IMR-90 (cell line): ENCODE data around the gene PRLR. TPM values are rescaled to one million over a fixed set of nuclear protein-coding genes. Genes with fewer than 3 reads are reported as not detected.

Source experiments
- ATAC-seq: fragments of 200-7000 bp; cut with Tn5 transposase; 2 replicates; pipeline ENCODE4 v1.9.1; 2020; ENCODE audit warnings: low read depth, mild to moderate bottlenecking, moderate library complexity
- BruUV-seq: library from RNA; stranded (reverse); fragments of 400-500 nt; replicated peaks from 2 replicates; lab custom pipeline; 2021; lab: Mats Ljungman, UMichigan
- CTCF ChIA-PET: fragments of 300-600 bp; formaldehyde crosslinking; extraction: SDS; loops from one replicate; lab custom pipeline; 2021; ENCODE audit warnings: antibody characterized with exemption; lab: Yijun Ruan, JAX
- POLR2A ChIA-PET: fragments of 300-600 bp; sonication (Branson Sonifier 250); formaldehyde crosslinking; loops from one replicate; lab custom pipeline; 2022; ENCODE audit warnings: antibody characterized with exemption; ENCODE audit not compliant: unreplicated experiment; lab: Charles Lee
- DNase-seq: peaks from one replicate; pipeline ENCODE4 v3.0.0; 2013
- H2AFZ ChIP-seq: replicated peaks from 2 replicates; pipeline ENCODE3; 2013; ENCODE audit warnings: low read length, mild to moderate bottlenecking; ENCODE audit not compliant: poor library complexity
- H2AK5ac ChIP-seq: 2 replicates; pipeline ENCODE4 v1.6.1; 2013; ENCODE audit warnings: low read depth, low read length, inconsistent platforms
- H2AK9ac ChIP-seq: replicated peaks from 2 replicates; pipeline ENCODE3; 2013; ENCODE audit warnings: mild to moderate bottlenecking, low read depth, low read length, moderate library complexity; ENCODE audit not compliant: poor library complexity
- H2BK120ac ChIP-seq: 2 replicates; pipeline ENCODE4 v1.6.1; 2013; ENCODE audit warnings: low read depth, low read length, inconsistent platforms
- H2BK15ac ChIP-seq: 3 replicates; pipeline ENCODE4 v1.6.1; 2013; ENCODE audit warnings: low read depth, low read length, inconsistent platforms
- H2BK20ac ChIP-seq: 2 replicates; pipeline ENCODE4 v1.6.1; 2013; ENCODE audit warnings: low read depth, mild to moderate bottlenecking, inconsistent platforms, low read length, moderate library complexity
- H2BK5ac ChIP-seq: 2 replicates; pipeline ENCODE4 v1.6.1; 2013; ENCODE audit warnings: mild to moderate bottlenecking, low read depth, low read length, inconsistent platforms; ENCODE audit not compliant: poor library complexity, severe bottlenecking
- H3K14ac ChIP-seq: replicated peaks from 2 replicates; pipeline ENCODE4 v1.6.1; 2013; ENCODE audit warnings: low read depth, low read length, inconsistent platforms
- H3K18ac ChIP-seq: 2 replicates; pipeline ENCODE4 v1.6.1; 2013; ENCODE audit warnings: low read depth, low read length, control low read depth
- H3K23ac ChIP-seq: 2 replicates; pipeline ENCODE4 v1.6.1; 2013; ENCODE audit warnings: low read depth, low read length, inconsistent platforms
- H3K27ac ChIP-seq: 2 replicates; pipeline ENCODE4 v1.5.1; 2013; ENCODE audit warnings: mild to moderate bottlenecking, control low read depth, low read length; ENCODE audit not compliant: insufficient read depth
- H3K27me3 ChIP-seq: 2 replicates; pipeline ENCODE4 v1.6.1; 2013; ENCODE audit warnings: low read length; ENCODE audit not compliant: control insufficient read depth, insufficient read depth
- H3K36me3 ChIP-seq: 2 replicates; pipeline ENCODE4 v1.6.1; 2013; ENCODE audit warnings: low read length, mixed read lengths; ENCODE audit not compliant: control insufficient read depth, insufficient read depth
- H3K4ac ChIP-seq: 2 replicates; pipeline ENCODE4 v1.6.1; 2013; ENCODE audit warnings: low read depth, low read length, inconsistent platforms
- H3K4me1 ChIP-seq: 2 replicates; pipeline ENCODE4 v1.6.1; 2013; ENCODE audit warnings: low read length, mixed read lengths; ENCODE audit not compliant: control insufficient read depth, insufficient read depth
- H3K4me2 ChIP-seq: 2 replicates; pipeline ENCODE4 v1.6.1; 2013; ENCODE audit warnings: low read depth, mild to moderate bottlenecking, control low read depth, low read length, moderate library complexity
- H3K4me3 ChIP-seq: 2 replicates; pipeline ENCODE4 v1.5.1; 2013; ENCODE audit warnings: low read depth, mild to moderate bottlenecking, control low read depth, low read length, moderate library complexity; ENCODE audit not compliant: insufficient read depth
- H3K56ac ChIP-seq: 2 replicates; pipeline ENCODE4 v1.6.1; 2013; ENCODE audit warnings: low read length, inconsistent platforms; ENCODE audit not compliant: insufficient read depth; ENCODE audit errors: extremely low read depth
- H3K79me1 ChIP-seq, 2 experiments: 2 replicates each; pipeline ENCODE4 v1.6.1; 2013; ENCODE audit warnings: low read length in 2 of 2, inconsistent platforms in 1 of 2, low read depth in 1 of 2
- H3K9ac ChIP-seq: 2 replicates; pipeline ENCODE4 v1.6.1; 2013; ENCODE audit warnings: low read depth, low read length, control low read depth
- H3K9me1 ChIP-seq: 2 replicates; pipeline ENCODE4 v1.6.1; 2013; ENCODE audit warnings: low read length, inconsistent platforms; ENCODE audit not compliant: insufficient read depth
- H3K9me3 ChIP-seq: 2 replicates; pipeline ENCODE4 v1.6.1; 2013; ENCODE audit warnings: low read length; ENCODE audit not compliant: control insufficient read depth, insufficient read depth
- H4K20me1 ChIP-seq: 2 replicates; pipeline ENCODE4 v1.6.1; 2013; ENCODE audit warnings: low read length, inconsistent platforms; ENCODE audit not compliant: insufficient read depth
- H4K5ac ChIP-seq: 2 replicates; pipeline ENCODE4 v1.6.1; 2013; ENCODE audit warnings: mild to moderate bottlenecking, low read depth, low read length, control low read depth
- H4K8ac ChIP-seq, 2 experiments: 2 replicates each; pipeline ENCODE4 v1.6.1; 2013; ENCODE audit warnings: low read depth in 2 of 2, low read length in 2 of 2, control low read depth in 1 of 2, inconsistent platforms in 1 of 2
- H4K91ac ChIP-seq: 2 replicates; pipeline ENCODE4 v1.6.1; 2013; ENCODE audit warnings: low read depth, low read length, inconsistent platforms; ENCODE audit not compliant: insufficient read depth
- BHLHE40 ChIP-seq: fragments of 150-350 bp; IDR thresholded peaks from 2 replicates; pipeline ENCODE4 v1.6.1; 2016; ENCODE audit warnings: mild to moderate bottlenecking, low read depth, low read length
- CEBPB ChIP-seq: IDR thresholded peaks from 2 replicates; pipeline ENCODE4 v1.6.1; 2012; ENCODE audit warnings: low read depth, low read length, improper control_type of control experiment
- CHD1 ChIP-seq: IDR thresholded peaks from 2 replicates; pipeline ENCODE4 v1.6.1; 2012; ENCODE audit warnings: low read depth, low read length, improper control_type of control experiment
- FOS ChIP-seq: fragments of 150-350 bp; IDR thresholded peaks from 2 replicates; pipeline ENCODE4 v1.6.1; 2016; ENCODE audit warnings: low read depth, low read length
- MAFK ChIP-seq: IDR thresholded peaks from 2 replicates; pipeline ENCODE4 v1.6.1; 2012; ENCODE audit warnings: low read depth, low read length, improper control_type of control experiment
- MAZ ChIP-seq: IDR thresholded peaks from 2 replicates; pipeline ENCODE4 v1.6.1; 2012; ENCODE audit warnings: low read depth, mild to moderate bottlenecking, low read length, improper control_type of control experiment, moderate library complexity, borderline replicate concordance
- MXI1 ChIP-seq: IDR thresholded peaks from 2 replicates; pipeline ENCODE4 v1.6.1; 2012; ENCODE audit warnings: low read depth, mild to moderate bottlenecking, low read length, moderate library complexity, borderline replicate concordance
- NFE2L2 ChIP-seq: fragments of 150-350 bp; IDR thresholded peaks from 2 replicates; pipeline ENCODE4 v1.6.1; 2016; ENCODE audit warnings: low read depth, mild to moderate bottlenecking, low read length
- POLR2A ChIP-seq: IDR thresholded peaks from 2 replicates; pipeline ENCODE4 v1.6.1; 2012; ENCODE audit warnings: mild to moderate bottlenecking, low read depth, low read length
- RAD21 ChIP-seq: IDR thresholded peaks from 2 replicates; pipeline ENCODE4 v1.6.1; 2012; ENCODE audit warnings: low read length, improper control_type of control experiment
- RCOR1 ChIP-seq: IDR thresholded peaks from 2 replicates; pipeline ENCODE4 v1.6.1; 2012; ENCODE audit warnings: mild to moderate bottlenecking, low read length, improper control_type of control experiment; ENCODE audit not compliant: insufficient replicate concordance
- RFX5 ChIP-seq: IDR thresholded peaks from 2 replicates; pipeline ENCODE4 v1.8.0; 2012; ENCODE audit warnings: low read depth, mild to moderate bottlenecking, low read length, moderate library complexity
- SMC3 ChIP-seq: fragments of 150-350 bp; IDR thresholded peaks from 2 replicates; pipeline ENCODE4 v1.6.1; 2016; ENCODE audit warnings: low read depth, mild to moderate bottlenecking, antibody characterized with exemption, low read length, moderate library complexity
- WGBS, 2 experiments: methylation state at CpG; one replicate each; pipeline versions ENCODE4 v1.1.5 to v1.1.7; 2013; ENCODE audit warnings: missing lambda C conversion rate in 2 of 2; ENCODE audit not compliant: insufficient read length in 1 of 2; ENCODE audit errors: extremely low coverage in 2 of 2; 5-methylcytosine and 5-hydroxymethylcytosine counted together
- dilution Hi-C: fragments of 300-500 bp; cut with HindIII; formaldehyde crosslinking; loops from one replicate; pipeline ENCODE4 v1.14.3; 2018; ENCODE audit warnings: low sequenced_read_pairs; ENCODE audit not compliant: unreplicated experiment
- in situ Hi-C: fragments of 300-500 bp; cut with MboI; formaldehyde crosslinking; loops from 3 replicates; pipeline ENCODE4 v1.14.3; 2019; ENCODE audit warnings: low sequenced_read_pairs, inconsistent platforms, mixed read lengths
- intact Hi-C: fragments of 100-400 bp; cut with micrococcal nuclease; formaldehyde crosslinking; loops from 2 replicates; pipeline ENCODE4 v1.10.0; 2022
- polyA plus RNA-seq, 3 experiments: library from polyadenylated mRNA; depleted of rRNA; stranded (reverse); fragments of >200 nt; gene quantifications; 2 replicates each; pipeline ENCODE4 v1.2.3, GENCODE V29; 2012; ENCODE audit warnings: low replicate concordance in 1 of 3
- total RNA-seq: library from RNA; depleted of rRNA; stranded (reverse); fragments of >200 nt; gene quantifications from 2 replicates; pipeline ENCODE4 v1.2.3, GENCODE V29; 2012
- TF ChIP-seq, protein P1 (sequence below): conservative IDR thresholded peaks from 2 replicates; pipeline ENCODE4 v1.5.1; 2012; ENCODE audit warnings: mild to moderate bottlenecking, low read depth, low read length, improper control_type of control experiment
- TF ChIP-seq, protein P2 (sequence below): fragments of 150-350 bp; IDR thresholded peaks from 2 replicates; pipeline ENCODE4 v1.6.1; 2016; ENCODE audit warnings: low read depth, mild to moderate bottlenecking, low read length, moderate library complexity, borderline replicate concordance

The PRLR gene
- total and polyA plus RNA-seq, 2 of the 4 experiments (the other 2 are of a cell fraction) = 0.24 to 0.54 TPM

DNA sequence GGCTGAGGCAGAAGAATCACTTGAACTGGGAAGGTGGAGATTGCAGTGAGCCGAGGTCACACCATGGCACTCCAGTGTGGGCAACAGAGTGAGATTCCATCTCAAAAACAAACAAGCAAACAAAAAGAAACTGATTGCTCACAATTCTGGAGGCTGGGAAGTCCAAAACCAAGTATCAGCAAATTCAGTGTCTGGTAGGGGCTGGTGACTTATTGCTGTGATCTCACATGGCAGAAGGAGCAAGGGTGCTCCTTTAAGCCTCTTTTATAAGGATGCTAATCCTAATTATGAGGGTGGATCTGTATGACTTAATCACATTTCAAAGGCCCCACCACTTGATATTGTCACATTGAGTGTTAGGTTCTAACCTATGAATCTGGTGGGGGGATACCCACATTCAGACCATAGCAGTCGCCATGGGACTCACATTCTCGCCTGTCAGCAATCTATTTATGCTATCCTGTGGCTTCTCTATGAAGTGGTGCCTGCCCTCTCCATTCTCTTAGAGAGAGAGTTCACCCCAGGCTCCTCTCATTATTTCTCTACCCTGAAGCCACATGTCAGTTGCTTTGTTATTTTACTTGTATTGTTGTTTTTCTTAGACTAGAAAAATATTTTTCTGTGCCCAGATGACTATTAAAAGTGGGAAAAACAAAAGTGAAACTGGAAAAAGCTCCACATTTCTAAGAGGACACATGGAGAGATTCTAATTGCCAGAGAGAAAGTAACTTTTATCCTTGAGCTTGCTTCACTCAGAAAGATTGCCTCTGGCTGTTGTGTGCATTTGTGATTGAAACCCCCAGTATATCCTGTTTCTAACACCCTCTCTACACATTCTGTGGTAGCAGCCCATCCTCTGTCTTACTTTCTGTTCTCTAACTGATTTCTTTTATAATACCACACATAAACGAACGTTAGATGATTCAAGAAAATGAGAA, 18.8 kb upstream of the PRLR start:
- no TSS peak for BruUV-seq
- Histone ChIP-seq H3K9me3 (no peaks in the 10 kb centered on the region), H3K56ac (no peak overlapping the region), H4K8ac (no peak overlapping the region), H2BK5ac (no peak overlapping the region), H2AK9ac (no peak overlapping the region), H3K27me3 (no peaks in the 10 kb centered on the region), H3K18ac (no peak overlapping the region), H3K36me3 (no peaks in the 10 kb centered on the region), H3K4ac (no peak overlapping the region), H3K9me1 (no peaks in the 10 kb centered on the region), H4K20me1 (no peaks in the 10 kb centered on the region), H3K27ac (no peak overlapping the region), H2BK20ac (no peak overlapping the region), H4K91ac (no peak overlapping the region), H2AK5ac (no peak overlapping the region), H2AFZ (peak overlapping the region; percentile 53), H3K9ac (no peak overlapping the region), H2BK15ac (no peak overlapping the region), H3K4me3 (peak overlapping the region; percentile 39; the same call in 1 of the 2 replicates), H3K4me2 (peak overlapping the region; percentile 72), H3K14ac (no peak overlapping the region), H4K5ac (no peak overlapping the region), H3K4me1 (no peaks in the 10 kb centered on the region), H2BK120ac (no peak overlapping the region), H3K79me1 (no peaks in the 10 kb centered on the region), H3K23ac (no peak overlapping the region)
- no CpG with 5 or more reads among the region's 5 CpGs for WGBS, 2 experiments
- ChIA-PET CTCF (no interaction called here), POLR2A (interaction anchor here (0.6 kb wide), 1 partner anchor 126 kb away, joined by 4 read pairs; no protein-coding TSS in a partner anchor)
- intact Hi-C loops (no loop called here), in situ Hi-C loops (no loop called here), dilution Hi-C loops (no loop called here)
- DNase-seq = peak; percentile 8
- ATAC-seq = peak; percentile 53; the same call in 1 of the 2 replicates
- no peak for TF ChIP-seq MAZ
- no peak for TF ChIP-seq MXI1
- TF ChIP-seq, protein P1, sequence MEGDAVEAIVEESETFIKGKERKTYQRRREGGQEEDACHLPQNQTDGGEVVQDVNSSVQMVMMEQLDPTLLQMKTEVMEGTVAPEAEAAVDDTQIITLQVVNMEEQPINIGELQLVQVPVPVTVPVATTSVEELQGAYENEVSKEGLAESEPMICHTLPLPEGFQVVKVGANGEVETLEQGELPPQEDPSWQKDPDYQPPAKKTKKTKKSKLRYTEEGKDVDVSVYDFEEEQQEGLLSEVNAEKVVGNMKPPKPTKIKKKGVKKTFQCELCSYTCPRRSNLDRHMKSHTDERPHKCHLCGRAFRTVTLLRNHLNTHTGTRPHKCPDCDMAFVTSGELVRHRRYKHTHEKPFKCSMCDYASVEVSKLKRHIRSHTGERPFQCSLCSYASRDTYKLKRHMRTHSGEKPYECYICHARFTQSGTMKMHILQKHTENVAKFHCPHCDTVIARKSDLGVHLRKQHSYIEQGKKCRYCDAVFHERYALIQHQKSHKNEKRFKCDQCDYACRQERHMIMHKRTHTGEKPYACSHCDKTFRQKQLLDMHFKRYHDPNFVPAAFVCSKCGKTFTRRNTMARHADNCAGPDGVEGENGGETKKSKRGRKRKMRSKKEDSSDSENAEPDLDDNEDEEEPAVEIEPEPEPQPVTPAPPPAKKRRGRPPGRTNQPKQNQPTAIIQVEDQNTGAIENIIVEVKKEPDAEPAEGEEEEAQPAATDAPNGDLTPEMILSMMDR = no peak
- TF ChIP-seq CHD1 = no peak
- no peak for TF ChIP-seq FOS
- TF ChIP-seq RCOR1 = no peak
- TF ChIP-seq RAD21 = no peak
- no peak for TF ChIP-seq CEBPB
- TF ChIP-seq RFX5 = no peak
- TF ChIP-seq, protein P2, sequence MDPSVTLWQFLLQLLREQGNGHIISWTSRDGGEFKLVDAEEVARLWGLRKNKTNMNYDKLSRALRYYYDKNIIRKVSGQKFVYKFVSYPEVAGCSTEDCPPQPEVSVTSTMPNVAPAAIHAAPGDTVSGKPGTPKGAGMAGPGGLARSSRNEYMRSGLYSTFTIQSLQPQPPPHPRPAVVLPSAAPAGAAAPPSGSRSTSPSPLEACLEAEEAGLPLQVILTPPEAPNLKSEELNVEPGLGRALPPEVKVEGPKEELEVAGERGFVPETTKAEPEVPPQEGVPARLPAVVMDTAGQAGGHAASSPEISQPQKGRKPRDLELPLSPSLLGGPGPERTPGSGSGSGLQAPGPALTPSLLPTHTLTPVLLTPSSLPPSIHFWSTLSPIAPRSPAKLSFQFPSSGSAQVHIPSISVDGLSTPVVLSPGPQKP = no peak
- TF ChIP-seq NFE2L2 = no peak
- TF ChIP-seq MAFK = no peak
- no peak for TF ChIP-seq POLR2A
- no peak for TF ChIP-seq BHLHE40
- TF ChIP-seq SMC3 = no peak
